H7 (cell line): ENCODE data around the gene ACVR1C. TPM values are rescaled to one million over a fixed set of nuclear protein-coding genes. Genes with fewer than 3 reads are reported as not detected.

Experiments used
- DNase-seq: peaks from one replicate; pipeline ENCODE4 v3.0.0; 2012
- H3K27me3 ChIP-seq: 2 replicates; pipeline ENCODE4 v1.6.0; 2011; ENCODE audit warnings: mild to moderate bottlenecking, low read length; ENCODE audit not compliant: control insufficient read depth, insufficient read depth
- H3K36me3 ChIP-seq: replicated peaks from 2 replicates; pipeline ENCODE4 v1.5.1; 2011; ENCODE audit warnings: low read length; ENCODE audit not compliant: control insufficient read depth, insufficient read depth
- H3K4me3 ChIP-seq: 2 replicates; pipeline ENCODE4 v1.5.1; 2011; ENCODE audit warnings: low read depth, mild to moderate bottlenecking, control low read depth, low read length, moderate library complexity; ENCODE audit not compliant: insufficient read depth
- total RNA-seq: library from RNA; depleted of rRNA; stranded (reverse); fragments of >200 nt; shearing (Covaris generic); gene quantifications from 2 replicates; pipeline ENCODE4 v1.2.3, GENCODE V29; 2014

ACVR1C gene
- total RNA-seq, 1 experiment from 2014 or later: 0.14 TPM

- Histone ChIP-seq H3K4me3 (no peak overlapping the region), H3K27me3 (no peaks in the 10 kb centered on the region; the same call in 1 of the 2 replicates), H3K36me3 (no peaks in the 10 kb centered on the region)
- peak; percentile 29 for DNase-seq
Measured at GRCh38 chr2:157497638-157498314, 130.9 kb downstream of the ACVR1C start.

- no peak overlapping the region for H3K4me3 ChIP-seq
- no peaks in the 10 kb centered on the region; the same call in 1 of the 2 replicates for H3K27me3 ChIP-seq
- no peaks in the 10 kb centered on the region for H3K36me3 ChIP-seq
- DNase-seq: peak; percentile 52
Measured at GRCh38 chr2:157492189-157492773, 136.4 kb downstream of the ACVR1C start.

- Histone ChIP-seq H3K27me3 (no peaks in the 10 kb centered on the region; the same call in 1 of the 2 replicates), H3K4me3 (no peak overlapping the region), H3K36me3 (no peaks in the 10 kb centered on the region)
- DNase-seq: no peak
Measured at GRCh38 chr2:157489983-157490382, 138.7 kb downstream of the ACVR1C start.

GRCh38 chr2:157488877-157489276 lies 139.8 kb downstream of the ACVR1C start:
- H3K27me3 ChIP-seq: no peaks in the 10 kb centered on the region
- no peak for DNase-seq

GRCh38 chr2:157487747-157488146 lies 140.9 kb downstream of the ACVR1C start:
- no peaks in the 10 kb centered on the region for H3K27me3 ChIP-seq
- H3K36me3 ChIP-seq: no peaks in the 10 kb centered on the region
- no peak for DNase-seq
- no peak overlapping the region for H3K4me3 ChIP-seq

More at GRCh38 chr2:157488877-157489276, 139.8 kb downstream of the ACVR1C start:
- no peak overlapping the region for H3K4me3 ChIP-seq
- no peaks in the 10 kb centered on the region for H3K36me3 ChIP-seq

GRCh38 chr2:157487271-157487610 lies 141.4 kb downstream of the ACVR1C start:
- no peak overlapping the region for H3K4me3 ChIP-seq
- no peaks in the 10 kb centered on the region for H3K36me3 ChIP-seq
- no peak for DNase-seq
- no peaks in the 10 kb centered on the region for H3K27me3 ChIP-seq

GRCh38 chr2:157486596-157487270 lies 141.9 kb downstream of the ACVR1C start:
- Histone ChIP-seq H3K36me3 (no peaks in the 10 kb centered on the region), H3K27me3 (no peaks in the 10 kb centered on the region), H3K4me3 (no peak overlapping the region)
- no peak for DNase-seq

GRCh38 chr2:157480182-157480961 lies 148.3 kb downstream of the ACVR1C start:
- DNase-seq: no peak
- no peaks in the 10 kb centered on the region for H3K36me3 ChIP-seq
- H3K27me3 ChIP-seq: no peaks in the 10 kb centered on the region

GRCh38 chr2:157479081-157480027 lies 149.3 kb downstream of the ACVR1C start:
- H3K4me3 ChIP-seq: no peak overlapping the region
- H3K36me3 ChIP-seq: no peaks in the 10 kb centered on the region
- no peak for DNase-seq
- no peaks in the 10 kb centered on the region for H3K27me3 ChIP-seq

More at GRCh38 chr2:157480182-157480961, 148.3 kb downstream of the ACVR1C start:
- no peak overlapping the region for H3K4me3 ChIP-seq

GRCh38 chr2:157477919-157478318 lies 150.7 kb downstream of the ACVR1C start:
- H3K4me3 ChIP-seq: no peak overlapping the region
- no peaks in the 10 kb centered on the region for H3K27me3 ChIP-seq
- DNase-seq: no peak
- no peaks in the 10 kb centered on the region for H3K36me3 ChIP-seq

GRCh38 chr2:157476953-157477709 lies 151.5 kb downstream of the ACVR1C start:
- no peaks in the 10 kb centered on the region for H3K36me3 ChIP-seq
- no peak for DNase-seq
- H3K4me3 ChIP-seq: no peak overlapping the region
- H3K27me3 ChIP-seq: no peaks in the 10 kb centered on the region
